KG1 (cell line): Measurements from ENCODE around the gene LMCD1.

Experiments used
- DNase-seq: peaks from one replicate; lab custom pipeline; 2025; lab: John Stamatoyannopoulos, UW

The LMCD1 gene, protein sequence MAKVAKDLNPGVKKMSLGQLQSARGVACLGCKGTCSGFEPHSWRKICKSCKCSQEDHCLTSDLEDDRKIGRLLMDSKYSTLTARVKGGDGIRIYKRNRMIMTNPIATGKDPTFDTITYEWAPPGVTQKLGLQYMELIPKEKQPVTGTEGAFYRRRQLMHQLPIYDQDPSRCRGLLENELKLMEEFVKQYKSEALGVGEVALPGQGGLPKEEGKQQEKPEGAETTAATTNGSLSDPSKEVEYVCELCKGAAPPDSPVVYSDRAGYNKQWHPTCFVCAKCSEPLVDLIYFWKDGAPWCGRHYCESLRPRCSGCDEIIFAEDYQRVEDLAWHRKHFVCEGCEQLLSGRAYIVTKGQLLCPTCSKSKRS

GRCh38 chr3:8501371-8502131 lies at the start of gene LMCD1:
TSS of gene LMCD1 (plus strand) at chr3:8501823. CDS start at chr3:8501939, 116 bp downstream.
- peak; percentile 38 for DNase-seq

DNA sequence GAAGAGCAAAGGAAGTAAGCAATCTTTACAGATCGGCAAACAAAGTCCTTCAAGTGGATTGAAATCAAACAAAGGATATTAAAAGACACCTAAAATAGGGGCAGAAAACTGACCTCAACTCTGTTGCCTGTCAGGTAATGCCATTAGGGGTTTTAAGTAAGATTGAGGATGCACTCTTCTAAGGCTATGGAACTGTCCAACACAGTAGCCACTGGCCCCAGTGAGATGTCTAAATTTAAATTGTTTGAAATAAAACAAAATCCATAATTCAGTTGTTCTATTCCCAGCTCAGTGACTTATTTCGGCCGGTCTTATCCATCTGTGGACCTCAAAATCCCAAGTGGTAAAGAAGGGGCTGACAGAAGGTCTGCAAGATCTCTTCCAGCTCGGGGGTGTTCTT lies 49.5 kb upstream of the LMCD1 start:
- DNase-seq, result no peak

DNA sequence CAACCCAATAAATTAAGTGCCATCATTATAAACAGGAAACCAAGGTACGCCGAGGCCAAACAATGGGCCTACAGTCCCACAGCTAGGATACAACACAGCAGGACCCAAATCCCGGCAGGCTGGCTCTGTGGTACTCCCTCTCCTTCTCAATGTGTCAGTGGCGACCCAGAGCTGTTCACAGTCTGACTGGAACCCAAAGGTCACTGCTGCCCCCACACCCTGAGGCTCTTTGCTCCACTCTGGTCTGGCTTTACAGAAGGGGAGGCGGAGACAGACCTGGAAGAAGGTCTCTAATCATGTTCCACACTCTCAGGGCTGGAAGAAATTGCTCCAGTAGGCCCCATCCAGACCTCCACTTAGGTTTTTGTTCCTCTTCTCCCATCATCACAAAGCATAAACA lies 48.5 kb upstream of the LMCD1 start:
- no peak for DNase-seq

GRCh38 chr3:8455526-8456411 lies 45.9 kb upstream of the LMCD1 start:
- DNase-seq, result no peak

DNA sequence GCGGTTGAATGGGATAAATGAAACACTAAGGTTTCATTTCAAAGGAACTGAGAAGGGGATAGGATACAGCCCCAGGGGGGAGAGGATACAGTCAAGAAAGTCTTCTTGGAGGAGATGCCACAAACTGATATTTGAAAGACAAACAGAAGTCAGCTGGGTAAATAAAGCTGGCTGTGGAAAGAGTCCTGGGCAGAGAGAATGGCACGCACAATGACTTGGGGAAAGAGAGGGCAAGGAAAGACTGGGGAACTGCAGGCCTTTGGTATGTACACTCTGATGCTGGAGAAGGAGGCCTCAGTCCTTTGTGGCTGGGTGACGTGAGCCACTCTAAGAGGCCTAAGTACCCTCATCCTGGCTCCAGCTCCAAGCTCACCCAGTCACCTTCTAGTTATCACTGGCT lies 45.2 kb upstream of the LMCD1 start:
- DNase-seq, result no peak

GRCh38 chr3:8457039-8457438 lies 44.6 kb upstream of the LMCD1 start:
- DNase-seq, result no peak

DNA sequence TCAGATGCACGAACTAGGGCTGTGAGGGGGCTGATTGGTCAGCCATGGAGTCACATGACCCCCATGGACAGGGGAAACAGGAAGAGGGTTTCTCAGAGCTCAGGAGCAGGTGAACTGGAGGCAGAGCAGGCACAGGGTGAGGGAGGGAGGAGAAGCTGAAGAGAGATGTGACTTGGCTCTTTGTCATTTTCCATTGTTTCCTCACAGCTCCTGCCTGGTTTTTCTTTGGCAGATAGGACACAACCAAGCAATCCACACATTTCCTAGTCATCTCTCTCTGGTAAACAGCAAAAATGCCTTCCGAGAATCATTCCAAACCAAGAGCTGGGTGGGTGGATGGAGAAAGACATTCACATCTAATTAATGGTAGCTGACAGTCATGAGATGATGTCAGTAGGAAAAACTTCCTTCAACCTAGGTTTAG lies 43.4 kb upstream of the LMCD1 start:
- DNase-seq, result no peak

GRCh38 chr3:8458711-8459110 lies 42.9 kb upstream of the LMCD1 start:
- DNase-seq, result no peak

- no peak for DNase-seq
Measured at GRCh38 chr3:8460050-8460708, 41.4 kb upstream of the LMCD1 start.

- DNase-seq, result no peak
Measured at GRCh38 chr3:8460815-8461456, 40.7 kb upstream of the LMCD1 start.

GRCh38 chr3:8464668-8465067 lies 37.0 kb upstream of the LMCD1 start:
- DNase-seq, result no peak

- DNase-seq, result no peak
Measured at GRCh38 chr3:8466526-8466925, 35.1 kb upstream of the LMCD1 start.

- DNase-seq, result no peak
Measured at GRCh38 chr3:8470801-8471200, 30.8 kb upstream of the LMCD1 start.

DNA sequence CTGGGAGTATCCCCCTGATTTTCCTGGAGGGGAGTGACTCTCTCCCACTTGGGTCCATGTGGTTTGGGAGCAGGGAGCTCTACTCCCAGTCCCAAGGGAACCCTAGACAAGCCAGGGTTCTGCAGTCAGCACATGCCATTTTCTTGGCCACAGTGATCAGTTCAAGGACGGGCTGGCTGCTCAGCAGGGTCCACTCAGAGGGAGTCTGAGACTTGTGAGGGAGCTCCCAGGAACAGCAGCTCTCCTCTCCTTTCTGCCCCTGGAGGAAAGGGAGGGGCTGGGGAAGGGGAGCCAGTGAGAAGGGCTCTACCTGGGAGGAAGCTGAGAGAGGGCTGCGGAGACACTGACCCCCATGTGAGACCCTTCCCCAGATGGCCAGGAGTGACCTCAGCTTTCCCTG lies 29.1 kb upstream of the LMCD1 start:
- no peak for DNase-seq

GRCh38 chr3:8473029-8473428 lies 28.6 kb upstream of the LMCD1 start:
- no peak for DNase-seq

- DNase-seq, result no peak
Measured at GRCh38 chr3:8473990-8474389, 27.6 kb upstream of the LMCD1 start.

GRCh38 chr3:8474991-8475390 lies 26.6 kb upstream of the LMCD1 start:
- DNase-seq, result no peak

DNA sequence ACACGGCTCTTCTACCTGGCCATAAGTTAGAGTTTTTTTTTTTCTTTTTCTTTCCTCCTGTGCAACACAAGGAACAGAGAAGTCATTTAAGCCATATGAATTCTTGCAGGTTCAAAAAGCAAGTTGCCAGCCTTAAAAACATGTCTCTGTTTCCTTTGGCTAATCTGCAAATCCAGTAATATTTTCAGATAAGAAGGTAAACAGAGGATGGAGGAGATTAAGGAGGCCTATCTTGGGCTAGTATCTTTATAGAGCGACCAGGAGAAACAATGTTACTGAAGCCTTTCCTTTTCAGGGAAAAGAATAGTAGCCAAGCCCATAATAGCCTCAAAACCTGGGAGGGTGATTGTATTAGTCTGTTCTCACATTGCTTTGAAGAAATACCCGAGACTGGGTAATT lies 20.9 kb upstream of the LMCD1 start:
- no peak for DNase-seq

GRCh38 chr3:8481380-8481779 lies 20.2 kb upstream of the LMCD1 start:
- no peak for DNase-seq

GRCh38 chr3:8482263-8482662 lies 19.4 kb upstream of the LMCD1 start:
- no peak for DNase-seq

DNA sequence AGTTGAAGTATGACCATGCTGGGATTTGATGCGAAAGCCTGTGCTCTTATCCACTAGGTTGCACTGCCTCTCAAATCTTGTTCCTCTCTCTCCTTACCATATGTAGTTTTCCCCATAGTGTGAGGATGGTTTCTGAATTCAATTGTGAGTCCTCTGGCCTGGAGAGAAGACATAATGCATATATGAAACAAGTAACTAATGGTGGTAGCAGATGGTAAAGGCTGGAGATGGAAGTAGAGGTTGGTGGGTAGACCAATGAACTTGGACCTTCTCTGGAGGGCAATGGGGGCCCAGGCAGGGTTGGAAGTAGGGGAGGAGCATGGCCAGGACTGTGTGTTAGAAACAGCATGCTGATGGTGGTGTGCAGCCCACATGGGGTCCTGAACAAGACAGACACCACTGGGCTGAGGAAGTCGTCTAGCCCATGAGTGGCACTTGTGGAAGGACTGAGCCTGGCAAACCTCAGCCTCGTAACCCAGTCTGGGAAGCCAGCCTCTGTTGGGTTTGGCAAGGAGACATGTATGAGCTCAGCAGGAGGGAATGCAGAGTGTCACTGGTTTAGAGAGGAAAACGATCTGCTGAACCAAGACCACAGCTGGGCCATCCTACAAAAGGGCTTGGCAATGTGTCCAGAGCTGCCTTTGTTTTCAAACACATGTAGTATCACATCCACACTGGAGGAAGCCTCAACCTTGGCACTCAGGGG lies 18.5 kb upstream of the LMCD1 start:
- no peak for DNase-seq
